ENCODE data around the gene RGS10.

RGS10 gene

GRCh38 chr10:119483839-119484238, 58.7 kb downstream of the RGS10 start:
- Histone ChIP-seq H3K9me3 (ENCODE audit: severe bottlenecking) (no peaks in the 10 kb centered on the region), H3K4me1 (ENCODE audit: insufficient read depth, poor library complexity, severe bottlenecking) (no peaks in the 10 kb centered on the region), H3K27me3 (ENCODE audit: insufficient read depth, poor library complexity, severe bottlenecking) (no peaks in the 10 kb centered on the region), H3K36me3 (ENCODE audit: low read depth) (no peaks in the 10 kb centered on the region), H3K27ac (ENCODE audit: poor library complexity, severe bottlenecking) (no peak overlapping the region), H3K4me3 (ENCODE audit: severe bottlenecking) (no peak overlapping the region)
- ATAC-seq (ENCODE audit: low read depth) = no peak
- no peak for TF ChIP-seq CTCF (IDR thresholded peaks at IDR 0.05; ENCODE audit: poor library complexity, severe bottlenecking)
- DNase-seq (ENCODE audit: low spot score) = no peak

GRCh38 chr10:119483001-119483400, 59.5 kb downstream of the RGS10 start:
- H3K9me3 ChIP-seq (ENCODE audit: severe bottlenecking) = no peaks in the 10 kb centered on the region
- no peak for TF ChIP-seq CTCF (IDR thresholded peaks at IDR 0.05; ENCODE audit: poor library complexity, severe bottlenecking)
- no peak overlapping the region for H3K4me3 ChIP-seq (ENCODE audit: severe bottlenecking)
- ATAC-seq (ENCODE audit: low read depth) (no peak), DNase-seq (ENCODE audit: low spot score) (no peak)
- no peaks in the 10 kb centered on the region for H3K36me3 ChIP-seq (ENCODE audit: low read depth)
- no peaks in the 10 kb centered on the region for H3K27me3 ChIP-seq (ENCODE audit: insufficient read depth, poor library complexity, severe bottlenecking)
- H3K27ac ChIP-seq (ENCODE audit: poor library complexity, severe bottlenecking) = no peak overlapping the region
- H3K4me1 ChIP-seq (ENCODE audit: insufficient read depth, poor library complexity, severe bottlenecking) = no peaks in the 10 kb centered on the region

- H3K36me3 ChIP-seq (ENCODE audit: low read depth) = no peaks in the 10 kb centered on the region
- ATAC-seq (ENCODE audit: low read depth) (no peak), DNase-seq (ENCODE audit: low spot score) (no peak)
- no peaks in the 10 kb centered on the region for H3K9me3 ChIP-seq (ENCODE audit: severe bottlenecking)
- no peak overlapping the region for H3K27ac ChIP-seq (ENCODE audit: poor library complexity, severe bottlenecking)
- TF ChIP-seq CTCF (IDR thresholded peaks at IDR 0.05; ENCODE audit: poor library complexity, severe bottlenecking) = no peak
- no peak overlapping the region for H3K4me3 ChIP-seq (ENCODE audit: severe bottlenecking)
- H3K27me3 ChIP-seq (ENCODE audit: insufficient read depth, poor library complexity, severe bottlenecking) = no peaks in the 10 kb centered on the region
- H3K4me1 ChIP-seq (ENCODE audit: insufficient read depth, poor library complexity, severe bottlenecking) = no peaks in the 10 kb centered on the region
Measured at GRCh38 chr10:119481781-119482426, 60.6 kb downstream of the RGS10 start.

GRCh38 chr10:119480667-119481066, 61.9 kb downstream of the RGS10 start:
- no peaks in the 10 kb centered on the region for H3K27me3 ChIP-seq (ENCODE audit: insufficient read depth, poor library complexity, severe bottlenecking)
- H3K4me3 ChIP-seq (ENCODE audit: severe bottlenecking) = no peak overlapping the region
- H3K9me3 ChIP-seq (ENCODE audit: severe bottlenecking) = no peaks in the 10 kb centered on the region
- no peak overlapping the region for H3K27ac ChIP-seq (ENCODE audit: poor library complexity, severe bottlenecking)
- ATAC-seq (ENCODE audit: low read depth) = no peak
- no peaks in the 10 kb centered on the region for H3K4me1 ChIP-seq (ENCODE audit: insufficient read depth, poor library complexity, severe bottlenecking)
- TF ChIP-seq CTCF (IDR thresholded peaks at IDR 0.05; ENCODE audit: poor library complexity, severe bottlenecking) = no peak
- no peaks in the 10 kb centered on the region for H3K36me3 ChIP-seq (ENCODE audit: low read depth)
- DNase-seq (ENCODE audit: low spot score) = no peak

- no peak for DNase-seq (ENCODE audit: low spot score)
- Histone ChIP-seq H3K27me3 (ENCODE audit: insufficient read depth, poor library complexity, severe bottlenecking) (no peaks in the 10 kb centered on the region), H3K27ac (ENCODE audit: poor library complexity, severe bottlenecking) (no peak overlapping the region), H3K9me3 (ENCODE audit: severe bottlenecking) (no peaks in the 10 kb centered on the region), H3K4me1 (ENCODE audit: insufficient read depth, poor library complexity, severe bottlenecking) (no peaks in the 10 kb centered on the region), H3K4me3 (ENCODE audit: severe bottlenecking) (no peak overlapping the region), H3K36me3 (ENCODE audit: low read depth) (no peaks in the 10 kb centered on the region)
- no peak for ATAC-seq (ENCODE audit: low read depth)
- TF ChIP-seq CTCF (IDR thresholded peaks at IDR 0.05; ENCODE audit: poor library complexity, severe bottlenecking) = no peak
Measured at GRCh38 chr10:119479532-119479931, 63.0 kb downstream of the RGS10 start.

Measured in RWPE2 (cell line).